HG03469 (cell line): ENCODE data around the gene FABP2.
A peak's percentile ranks its signal among the peaks of the same experiment; 100 is the strongest.
"Not testable (repeated sequence)": the region's sequence is repeated elsewhere in the genome, so short reads cannot be mapped to it uniquely, and the experiment has no call there.

Experiments
- ATAC-seq: cut with Tn5 transposase; IDR thresholded peaks from one replicate; pipeline ENCODE4 v1.9.1; 2021; ENCODE audit warnings: mild to moderate bottlenecking, moderate library complexity, moderate number of reproducible peaks; ENCODE audit not compliant: unreplicated experiment

FABP2 gene

DNA sequence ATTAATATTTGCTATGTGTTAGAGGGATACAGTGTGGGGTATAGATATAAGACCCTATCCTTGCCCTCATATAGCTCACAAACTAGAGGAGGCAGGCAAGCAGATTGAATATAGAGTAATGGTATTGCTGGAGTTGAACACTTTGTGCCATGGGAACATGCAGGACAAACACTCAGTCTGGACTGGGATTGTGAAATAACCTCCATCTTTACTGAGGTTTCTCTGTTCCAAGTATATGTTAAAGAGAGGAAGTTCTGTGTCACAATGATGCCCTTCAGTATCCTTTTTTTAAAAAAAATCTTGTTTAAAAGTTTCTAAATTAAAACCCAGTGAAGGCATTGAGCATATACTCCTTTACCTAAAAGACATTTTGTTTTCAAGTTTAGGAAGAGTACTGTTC is 8.7 kb downstream of the FABP2 start:
- ATAC-seq, result no peak

DNA sequence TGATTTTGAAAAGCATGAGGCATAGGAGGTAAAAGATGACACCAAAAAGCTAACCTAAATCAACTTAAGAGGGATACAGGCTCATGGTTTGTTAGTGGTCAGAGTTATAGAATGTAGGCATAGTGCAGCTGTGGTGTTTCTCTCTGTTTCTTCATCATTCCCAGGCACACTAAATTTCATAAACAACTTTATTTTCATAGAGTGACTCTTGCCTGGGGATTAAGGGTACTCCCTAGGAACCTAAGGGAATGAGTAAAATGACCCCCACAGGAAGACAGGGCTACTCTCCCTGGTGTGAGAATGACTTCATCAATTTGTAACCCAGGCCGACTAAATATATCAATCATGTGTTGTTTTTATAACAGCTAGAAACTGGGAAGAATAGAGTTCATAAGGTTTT is 11.1 kb downstream of the FABP2 start:
- no peak for ATAC-seq

DNA sequence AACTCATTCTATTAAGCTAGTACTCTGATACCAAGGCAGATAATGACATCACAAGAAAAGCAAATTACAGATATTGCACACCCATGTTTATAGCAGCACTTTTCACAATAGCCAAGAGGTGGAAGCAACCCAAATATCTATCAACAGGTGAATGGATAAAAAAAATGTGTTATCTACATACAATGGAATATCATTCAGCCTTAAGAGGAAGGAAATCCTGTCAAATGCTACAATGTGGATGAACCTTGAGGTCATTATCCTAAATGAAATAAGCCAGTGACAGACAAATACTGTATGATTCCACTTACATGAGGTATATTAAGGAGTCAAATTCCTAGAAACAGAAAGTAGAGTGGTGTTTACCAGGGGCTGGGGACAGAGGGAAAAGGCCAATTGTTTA is 14.3 kb downstream of the FABP2 start:
- no peak for ATAC-seq

DNA sequence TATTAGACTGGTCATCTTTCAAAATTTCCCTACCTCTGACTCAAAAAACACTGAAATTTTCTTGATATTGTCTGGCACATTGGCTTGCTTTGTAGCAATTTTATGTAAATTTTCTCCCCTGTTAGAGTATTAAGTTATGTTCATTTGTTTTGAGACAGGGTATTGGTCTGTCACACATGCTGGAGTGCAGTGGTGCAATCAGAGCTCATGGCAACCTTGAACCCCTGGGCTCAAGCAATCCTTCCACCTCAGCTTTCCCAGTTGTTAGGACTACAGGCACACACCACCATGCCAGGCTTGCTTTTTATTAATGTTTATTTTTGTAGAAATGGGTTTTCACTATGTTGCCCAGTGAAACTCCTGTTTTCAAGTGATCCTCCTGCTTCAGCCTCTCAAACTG is 17.5 kb downstream of the FABP2 start:
- no peak for ATAC-seq

DNA sequence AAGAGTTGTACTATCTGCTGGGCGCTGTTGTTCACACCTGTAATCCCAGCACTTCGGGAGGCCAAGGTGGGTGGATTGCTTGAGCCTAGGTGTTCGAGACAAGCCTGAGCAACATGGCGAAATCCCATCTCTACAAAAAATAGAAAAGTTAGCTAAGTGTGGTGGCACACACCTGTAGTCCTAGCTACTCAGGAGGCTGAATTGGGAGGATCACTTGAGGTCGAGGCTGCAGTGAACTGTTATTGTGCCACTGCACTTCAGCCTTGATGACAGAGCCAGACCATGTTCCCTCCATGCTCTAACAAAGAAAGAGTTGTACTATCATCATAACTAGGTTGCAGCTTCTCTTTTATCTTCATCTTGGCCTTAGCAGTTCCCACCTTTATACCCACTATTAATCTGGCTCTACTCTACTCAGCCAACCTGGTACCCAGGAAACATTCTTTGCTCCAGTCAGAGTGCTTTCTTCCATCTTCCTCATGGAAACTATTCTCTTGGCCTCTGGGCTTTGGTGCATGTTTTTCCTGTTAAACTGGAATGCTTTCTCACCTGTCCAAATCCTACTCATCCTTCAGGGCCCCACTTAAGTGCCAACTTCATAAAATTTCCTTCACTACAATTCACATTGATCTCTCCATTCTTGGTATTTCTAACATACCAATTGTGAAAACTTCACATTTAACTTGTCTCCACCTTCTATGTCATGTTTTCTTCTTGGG is 18.2 kb downstream of the FABP2 start:
- no peak for ATAC-seq

DNA sequence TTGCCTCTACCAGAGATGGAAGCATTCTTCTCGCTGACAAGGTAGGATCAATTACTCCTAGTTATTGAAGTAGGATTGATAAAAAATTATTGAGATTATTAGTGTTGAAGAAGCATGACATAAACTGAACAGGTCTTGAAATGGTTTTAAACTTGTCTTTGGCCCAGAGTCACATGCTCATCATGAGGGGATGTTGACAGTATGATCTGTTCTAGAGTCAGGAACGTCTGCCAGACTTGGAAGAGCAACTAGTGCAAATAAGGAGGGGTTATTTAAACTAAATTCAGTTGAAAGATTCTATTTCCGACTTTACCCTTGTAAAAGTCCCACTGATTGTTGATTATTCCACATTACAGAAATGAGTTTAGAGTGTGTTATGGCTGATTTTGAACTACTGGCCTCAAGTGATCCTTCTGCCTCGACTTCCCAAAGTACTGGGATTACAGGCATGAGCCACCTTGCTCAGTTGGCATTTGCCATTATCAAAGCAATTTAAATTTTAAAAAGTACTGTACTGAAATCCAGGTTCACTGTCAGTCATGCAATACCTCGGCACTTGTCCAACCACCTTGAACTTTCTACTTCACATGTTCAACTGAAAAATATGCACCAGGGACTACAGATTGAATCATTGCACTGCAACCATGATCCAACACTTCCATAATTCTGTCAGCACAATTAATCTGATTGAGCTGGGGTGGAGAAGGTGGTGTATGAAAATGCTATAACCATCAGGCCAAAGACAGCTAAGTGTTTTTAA is 19.7 kb downstream of the FABP2 start:
- ATAC-seq, result no peak

DNA sequence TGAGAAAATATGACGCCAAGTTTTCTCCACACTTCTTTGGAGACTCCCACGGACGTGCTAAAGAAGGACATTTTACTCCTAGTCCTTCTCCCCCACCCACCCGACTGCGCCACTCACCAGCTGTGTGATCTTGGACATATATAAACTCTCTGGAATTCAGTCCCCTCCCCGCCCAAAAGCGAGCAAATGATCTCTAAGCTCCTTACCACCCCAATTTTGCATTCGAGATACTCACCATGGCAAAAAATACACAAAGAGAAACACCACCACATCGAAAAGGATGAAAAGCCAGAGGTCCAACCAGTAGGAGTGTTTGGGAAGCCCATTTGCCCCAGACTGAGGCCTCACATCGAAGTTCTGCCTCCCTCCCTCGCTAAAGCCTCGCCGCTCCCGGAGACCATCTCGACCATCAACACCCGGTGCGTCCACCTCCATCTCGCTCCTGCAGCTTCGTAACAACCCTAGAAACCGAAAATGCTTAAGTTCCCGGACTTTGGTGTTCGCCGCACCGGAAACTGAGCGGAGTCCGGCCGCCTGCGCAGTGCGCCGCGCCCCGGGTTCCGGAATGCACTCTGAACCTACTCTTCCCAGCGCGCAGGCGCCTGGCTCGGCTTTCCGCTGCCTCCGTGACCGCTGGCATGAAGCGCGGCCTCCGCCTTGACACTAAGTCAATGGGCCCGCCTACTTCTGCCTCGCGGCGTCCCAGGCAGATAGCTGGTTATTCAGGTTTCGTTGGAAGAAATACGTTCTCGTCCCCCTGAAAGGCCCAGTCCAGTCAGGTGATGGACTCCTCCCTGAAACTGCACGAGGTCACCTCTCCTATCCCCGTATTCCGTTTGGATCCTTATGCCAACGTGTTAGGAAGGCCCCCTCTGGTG is 21.6 kb downstream of the FABP2 start:
- peak; percentile 98 for ATAC-seq

DNA sequence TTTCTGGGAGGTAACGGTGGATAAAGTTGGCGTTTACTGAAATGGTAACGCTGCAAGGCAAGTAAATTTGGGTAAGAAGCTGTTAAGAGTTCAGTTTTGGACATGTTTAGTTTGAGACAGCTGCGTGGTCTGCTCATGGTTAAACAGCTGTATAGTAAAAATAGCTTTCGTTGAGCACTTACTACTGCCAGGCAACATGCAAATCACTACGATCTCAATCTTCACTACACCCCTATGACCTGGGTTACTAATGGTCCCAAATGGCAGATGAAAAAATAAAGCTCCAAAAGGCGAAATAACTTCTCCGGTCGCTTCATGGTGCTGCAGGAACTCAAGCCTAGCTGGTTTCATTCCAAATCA is 22.2 kb downstream of the FABP2 start:
- ATAC-seq, result peak; percentile 40

DNA sequence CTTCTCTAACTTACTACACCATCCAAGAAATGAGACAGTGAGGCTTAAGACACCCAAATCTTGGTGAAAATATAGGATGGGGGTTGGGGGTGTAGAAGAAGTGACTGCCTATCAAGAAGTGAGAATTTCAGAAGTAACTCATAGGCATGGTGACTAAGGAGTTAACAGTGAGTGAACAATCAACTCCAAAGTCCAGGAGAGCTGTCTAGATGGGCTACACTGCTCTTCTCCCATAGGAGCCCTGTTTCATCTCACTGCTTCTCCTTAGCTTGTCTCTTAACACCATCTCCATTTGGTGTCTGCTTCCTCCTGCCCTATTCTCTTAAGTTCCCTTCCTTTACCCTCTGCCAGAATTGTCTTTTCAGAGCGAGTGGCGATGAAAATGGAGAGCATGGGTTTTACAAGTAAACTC is 22.7 kb downstream of the FABP2 start:
- no peak for ATAC-seq

DNA sequence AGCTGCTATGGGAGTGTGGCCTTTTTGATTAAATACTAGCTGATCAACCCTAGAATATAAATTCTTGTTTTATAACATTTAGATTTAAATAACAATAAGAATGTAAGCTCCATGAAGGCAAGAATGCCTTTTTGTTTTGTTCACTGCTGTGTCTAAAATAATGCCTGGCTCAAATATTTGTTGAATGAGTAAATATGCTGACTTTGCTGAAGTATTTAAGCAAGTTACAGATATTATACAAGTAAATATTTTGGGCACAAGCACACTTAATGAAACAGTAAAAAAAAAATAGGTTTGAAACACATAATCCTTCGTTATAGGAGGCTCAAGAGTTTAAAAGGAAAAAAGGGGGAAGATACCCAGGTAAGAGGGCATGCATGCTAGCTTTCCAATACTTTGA is 24.1 kb downstream of the FABP2 start:
- ATAC-seq, result no peak

DNA sequence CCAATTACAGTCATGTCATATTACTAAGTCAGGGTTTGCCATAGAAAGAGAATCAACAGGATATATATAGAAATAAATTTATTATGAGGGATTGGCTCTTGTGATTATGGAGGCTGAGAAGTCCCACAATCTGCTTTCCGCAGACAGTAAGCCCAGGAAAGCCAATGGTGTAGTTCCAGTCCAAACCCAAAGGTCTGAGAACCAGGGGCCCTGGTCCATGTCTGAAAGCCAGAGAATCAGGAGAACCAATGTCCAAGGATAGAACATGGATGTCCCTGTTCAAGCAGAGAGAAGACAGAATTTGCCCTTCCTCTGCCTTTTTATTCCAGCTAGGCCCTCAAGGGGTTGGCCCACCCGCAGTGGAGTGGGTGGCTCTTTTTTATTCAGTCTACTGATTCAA is 25.6 kb downstream of the FABP2 start:
- no peak for ATAC-seq

DNA sequence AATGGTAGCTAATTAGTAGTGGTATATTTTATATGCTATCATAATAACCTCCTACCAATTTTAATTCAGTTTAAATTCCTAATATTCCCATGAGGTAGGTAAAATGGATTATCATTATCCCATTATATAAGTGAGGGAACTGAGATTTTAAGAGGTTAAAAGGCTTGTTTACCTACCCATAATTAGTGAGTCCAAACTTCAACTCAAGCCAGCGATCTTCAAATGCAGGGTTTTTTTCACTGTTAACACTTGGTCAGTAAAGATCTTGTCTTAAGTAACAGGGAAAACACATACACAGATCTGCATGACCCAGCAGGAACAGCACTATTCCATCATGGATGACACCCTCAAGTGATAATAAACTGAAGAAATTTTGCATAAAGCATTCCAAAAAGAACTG is 31.3 kb downstream of the FABP2 start:
- no peak for ATAC-seq

DNA sequence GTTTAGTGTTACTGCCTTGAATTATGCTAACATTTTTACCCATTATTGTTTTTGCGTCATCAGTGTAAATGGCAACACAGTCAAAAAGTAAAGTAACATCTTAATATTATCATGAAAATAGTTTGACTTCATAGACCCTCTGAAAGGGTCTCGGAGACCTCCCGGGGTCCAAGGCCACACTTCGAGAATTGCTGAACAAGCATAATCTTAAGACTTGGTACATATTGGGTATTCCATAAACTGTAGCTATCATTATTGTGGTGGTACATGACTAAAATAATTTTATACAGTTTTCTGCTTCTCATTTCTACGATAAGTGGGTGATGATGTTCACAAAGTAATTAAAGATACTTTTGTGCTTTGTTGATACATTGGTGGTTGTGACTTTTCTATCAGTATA is 32.6 kb downstream of the FABP2 start:
- ATAC-seq, result no peak

DNA sequence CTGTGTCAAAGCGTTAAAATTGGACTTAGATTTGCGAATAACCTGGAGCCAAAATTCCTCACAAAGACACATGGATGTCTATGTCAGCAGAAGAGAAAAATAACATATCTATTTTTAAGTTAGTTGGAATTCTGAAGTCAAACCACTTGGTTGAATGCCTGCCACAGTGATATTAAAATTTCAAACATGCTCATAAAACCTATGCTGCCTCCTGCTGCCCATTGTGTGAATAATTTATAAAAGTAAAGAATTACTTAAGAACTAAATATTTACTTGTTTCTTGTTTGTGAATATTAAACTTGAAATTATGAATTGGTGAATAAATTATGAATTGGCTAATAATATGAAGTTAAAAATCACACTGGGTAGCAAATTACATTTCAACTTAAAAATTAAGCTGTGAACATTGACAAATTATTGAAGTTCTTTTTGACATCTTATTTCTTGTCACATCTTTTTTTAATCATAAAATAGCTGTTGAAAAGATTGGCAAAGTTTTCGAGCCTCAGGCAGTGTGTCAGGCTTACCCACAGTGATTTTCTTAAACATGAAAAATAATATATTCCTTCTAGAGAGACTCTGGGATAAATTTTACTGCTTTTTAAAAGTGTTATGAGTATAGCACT is 35.4 kb downstream of the FABP2 start:
- no peak for ATAC-seq

DNA sequence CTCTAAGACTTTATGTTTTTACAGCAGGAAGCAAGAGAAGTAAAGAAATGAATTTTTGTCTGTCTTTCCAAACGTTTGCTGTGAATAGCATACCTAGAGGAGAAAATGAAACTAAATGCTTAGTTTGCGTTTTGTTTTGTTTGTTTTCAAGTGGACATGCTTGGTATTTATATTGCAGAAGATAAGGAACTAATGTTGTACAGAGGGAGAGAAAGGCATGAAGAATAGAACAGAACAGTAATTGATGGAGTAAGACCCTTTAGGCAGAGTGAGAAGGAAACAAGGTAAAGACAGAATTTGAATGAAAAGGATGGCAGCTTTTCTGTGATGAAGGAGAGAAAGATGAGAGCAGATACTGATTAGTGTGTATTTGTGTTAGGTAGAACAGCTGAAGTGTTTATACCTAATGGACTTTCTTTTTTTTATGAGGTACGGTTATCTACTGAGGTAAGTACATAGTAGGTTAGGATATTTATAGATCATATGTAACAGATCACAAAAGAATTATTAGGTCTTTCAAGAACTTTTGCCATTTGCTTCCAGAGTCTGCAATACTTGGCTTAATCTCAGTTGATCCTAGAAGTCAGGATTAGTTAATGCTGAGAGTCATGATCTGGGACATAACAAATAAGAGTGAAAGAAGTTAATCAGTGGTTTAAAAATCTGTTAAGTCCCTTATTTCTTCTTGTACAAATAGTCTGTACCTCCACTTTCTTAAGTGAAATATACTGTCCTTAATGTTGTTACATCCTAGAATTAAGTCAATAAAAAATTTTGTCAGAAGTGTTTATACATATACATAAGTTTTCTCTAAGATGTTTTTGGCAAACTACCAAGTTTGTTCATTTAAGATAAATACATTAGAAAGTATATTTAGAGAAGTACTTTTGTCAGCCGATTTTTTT is 36.8 kb downstream of the FABP2 start:
- ATAC-seq, result peak; percentile 73

DNA sequence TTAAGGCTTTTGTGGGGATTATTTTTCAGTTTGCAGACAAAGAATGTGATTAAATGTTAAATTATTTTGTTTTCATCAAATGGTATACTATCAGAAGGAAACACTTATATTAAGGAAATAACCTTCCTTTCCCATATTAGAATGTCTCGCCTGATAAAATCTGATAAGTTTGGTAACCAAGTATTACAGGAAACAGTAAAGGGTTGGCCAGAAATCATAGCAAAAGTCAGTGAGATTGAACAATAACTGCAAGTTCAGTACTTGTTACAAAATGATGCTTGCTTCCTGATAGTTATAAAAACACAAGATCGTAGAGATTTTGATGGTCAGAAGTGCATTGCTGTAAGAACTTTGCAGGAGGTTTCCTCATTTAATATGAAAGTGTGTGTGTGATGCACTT is 40.5 kb downstream of the FABP2 start:
- ATAC-seq, result no peak

DNA sequence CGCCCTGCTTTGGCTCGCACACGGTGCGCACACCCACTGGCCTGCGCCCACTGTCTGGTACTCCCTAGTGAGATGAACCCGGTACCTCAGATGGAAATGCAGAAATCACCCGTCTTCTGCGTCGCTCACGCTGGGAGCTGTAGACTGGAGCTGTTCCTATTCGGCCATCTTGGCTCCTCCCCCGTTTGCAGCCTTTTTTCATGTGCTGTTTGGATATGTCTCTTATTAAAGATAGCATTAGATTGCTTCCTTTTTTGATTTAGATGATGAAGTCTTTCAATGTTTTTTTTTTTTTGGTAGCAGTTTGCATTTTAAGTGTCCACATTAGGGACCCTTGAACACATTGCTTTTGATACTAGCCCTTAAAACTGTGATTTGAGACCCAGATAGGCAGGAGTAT is 42.0 kb downstream of the FABP2 start:
- ATAC-seq, result not testable (repeated sequence)

DNA sequence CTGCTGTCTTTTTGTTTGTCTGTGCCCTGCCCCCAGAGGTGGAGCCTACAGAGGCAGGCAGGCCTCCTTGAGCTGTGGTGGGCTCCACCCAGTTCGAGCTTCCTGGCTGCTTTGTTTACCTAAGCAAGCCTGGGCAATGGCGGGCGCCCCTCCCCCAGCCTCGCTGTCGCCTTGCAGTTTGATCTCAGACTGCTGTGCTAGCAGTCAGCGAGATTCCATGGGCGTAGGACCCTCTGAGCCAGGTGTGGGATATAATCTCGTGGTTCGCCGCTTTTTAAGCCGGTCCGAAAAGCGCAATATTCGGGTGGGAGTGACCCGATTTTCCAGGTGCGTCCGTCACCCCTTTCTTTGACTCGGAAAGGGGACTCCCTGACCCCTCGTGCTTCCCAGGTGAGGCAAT is 42.4 kb downstream of the FABP2 start:
- ATAC-seq, result not testable (repeated sequence)

DNA sequence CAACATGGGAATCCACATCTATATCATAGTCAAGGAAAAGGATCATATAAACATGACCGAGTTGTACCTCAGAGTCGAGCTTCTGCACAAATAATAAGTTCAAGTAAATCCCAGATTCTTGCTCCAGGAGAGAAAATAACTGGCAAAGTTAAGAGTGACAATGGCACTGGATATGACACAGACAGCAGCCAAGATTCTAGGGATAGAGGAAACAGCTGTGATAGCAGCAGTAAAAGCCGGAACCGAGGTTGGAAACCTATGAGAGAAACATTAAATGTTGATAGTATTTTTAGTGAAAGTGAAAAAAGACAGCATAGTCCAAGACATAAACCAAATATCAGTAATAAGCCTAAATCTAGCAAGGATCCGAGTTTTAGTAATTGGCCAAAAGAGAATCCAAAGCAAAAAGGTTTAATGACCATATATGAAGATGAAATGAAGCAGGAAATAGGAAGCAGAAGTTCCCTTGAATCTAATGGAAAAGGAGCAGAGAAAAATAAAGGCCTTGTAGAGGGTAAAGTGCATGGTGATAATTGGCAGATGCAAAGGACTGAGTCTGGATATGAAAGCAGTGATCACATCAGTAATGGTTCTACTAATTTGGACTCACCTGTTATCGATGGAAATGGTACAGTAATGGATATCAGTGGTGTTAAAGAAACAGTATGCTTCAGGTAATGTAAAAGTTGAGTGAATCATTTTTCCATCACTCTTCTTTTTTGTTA is 50.4 kb downstream of the FABP2 start:
- ATAC-seq, result no peak

DNA sequence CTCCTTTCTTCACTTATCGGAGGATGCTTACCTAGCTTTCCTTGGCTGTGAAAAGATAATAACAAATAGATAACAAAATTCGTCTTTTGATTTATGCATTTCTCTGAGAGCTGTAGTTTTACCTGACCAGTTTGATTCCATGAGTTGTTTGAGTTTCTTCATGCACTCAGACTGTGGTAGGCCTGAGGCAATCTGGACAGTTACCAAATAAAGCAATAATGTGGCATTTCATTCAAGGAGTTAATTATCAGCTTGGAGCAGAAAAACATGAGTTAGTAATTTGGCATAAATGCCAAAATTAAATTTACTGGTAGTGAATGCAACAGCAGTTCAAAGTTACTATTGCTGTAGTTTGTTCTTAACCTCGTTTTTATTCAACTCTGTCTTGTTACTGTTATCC is 53.5 kb downstream of the FABP2 start:
- no peak for ATAC-seq
